HepG2 (cell line): ENCODE data around the gene SLC22A5. TPM values are rescaled to one million over a fixed set of nuclear protein-coding genes. Genes with fewer than 3 reads are reported as not detected.

Experiments
- ATAC-seq: fragments of 200-7000 bp; cut with Tn5 transposase; 3 replicates; pipeline ENCODE4 v1.9.1; 2020; ENCODE audit warnings: mild to moderate bottlenecking, moderate library complexity
- BruUV-seq: library from RNA; stranded (reverse); fragments of 400-500 nt; replicated peaks from 2 replicates; lab custom pipeline; 2021; lab: Mats Ljungman, UMichigan
- CTCF ChIA-PET: fragments of 300-600 bp; formaldehyde crosslinking; extraction: SDS; loops from one replicate; lab custom pipeline; 2021; ENCODE audit warnings: low total read pairs, inconsistent platforms, low intra/inter-chr PET ratio; lab: Yijun Ruan, JAX
- POLR2A ChIA-PET: fragments of 350-600 bp; sonication (Branson Sonifier 250); formaldehyde crosslinking; loops from one replicate; lab custom pipeline; 2020; ENCODE audit warnings: antibody characterized with exemption, inconsistent platforms; lab: Yijun Ruan, JAX
- DNase-seq: peaks from one replicate; pipeline ENCODE4 v3.0.0-alpha.2; 2015; ENCODE audit warnings: low spot score
- FAIRE-seq: peaks from 3 replicates; lab custom pipeline; 2011; peaks lifted over from hg19 to GRCh38; lab: Jason Lieb, UNC
- H2AFZ ChIP-seq: one replicate; pipeline ENCODE4 v1.6.1; 2011; ENCODE audit warnings: low read length, inconsistent platforms
- H3K27ac ChIP-seq: fragments of 300-600 bp; 3 replicates; pipeline ENCODE4 v1.8.0; 2011; ENCODE audit warnings: mixed run types, mild to moderate bottlenecking, mixed read lengths, low read length, inconsistent platforms; ENCODE audit not compliant: insufficient read depth; ENCODE audit errors: extremely low read length
- H3K27me3 ChIP-seq, 2 experiments: fragments of 200-600 bp in 1 of 2; 2 replicates in 1 of 2; 3 replicates in 1 of 2; pipeline versions ENCODE4 v1.6.0 to v1.8.0; 2011; ENCODE audit warnings: low read length in 2 of 2, mild to moderate bottlenecking in 2 of 2, moderate library complexity in 2 of 2, inconsistent platforms in 1 of 2; ENCODE audit not compliant: insufficient read depth in 2 of 2, control insufficient read depth in 1 of 2
- H3K36me3 ChIP-seq, 2 experiments: fragments of 200-600 bp in 1 of 2; replicated peaks in 1 of 2; 2 replicates in 1 of 2; 3 replicates in 1 of 2; pipeline versions ENCODE4 v1.5.1 to v1.8.0; 2011; ENCODE audit warnings: low read length in 2 of 2, inconsistent platforms in 1 of 2; ENCODE audit not compliant: insufficient read depth in 2 of 2, control insufficient read depth in 1 of 2
- H3K4me1 ChIP-seq: 2 replicates; pipeline ENCODE4 v1.5.1; 2012; ENCODE audit warnings: low read length, inconsistent platforms; ENCODE audit not compliant: insufficient read depth
- H3K4me2 ChIP-seq: 2 replicates; pipeline ENCODE4 v1.6.0; 2011; ENCODE audit warnings: low read depth, low read length, inconsistent platforms
- H3K4me3 ChIP-seq, 3 experiments: fragments of 200-600 bp in 1 of 3; sonication (generic), shearing (Covaris generic) in 1 of 3; replicated peaks in 1 of 3; 2 replicates each; pipeline ENCODE4 v1.5.1; 2011 to 2016; ENCODE audit warnings: low read length in 3 of 3, inconsistent platforms in 2 of 3, low read depth in 2 of 3, mild to moderate bottlenecking in 2 of 3, control low read depth in 1 of 3, mixed read lengths in 1 of 3; ENCODE audit not compliant: insufficient read depth in 1 of 3
- H3K79me2 ChIP-seq: one replicate; pipeline ENCODE4 v1.6.1; 2011; ENCODE audit warnings: low read length, inconsistent platforms; ENCODE audit not compliant: insufficient read depth
- H3K9ac ChIP-seq: 2 replicates; pipeline ENCODE4 v1.6.0; 2011; ENCODE audit warnings: mild to moderate bottlenecking, low read depth, low read length, inconsistent platforms; ENCODE audit not compliant: insufficient read depth
- H3K9me3 ChIP-seq: 2 replicates; pipeline ENCODE4 v1.5.1; 2012; ENCODE audit warnings: mild to moderate bottlenecking, low read length
- H4K20me1 ChIP-seq: 2 replicates; pipeline ENCODE4 v1.6.0; 2011; ENCODE audit warnings: inconsistent platforms, mild to moderate bottlenecking, low read length, moderate library complexity; ENCODE audit not compliant: insufficient read depth
- HNF4A ChIP-seq: sonication (generic); formaldehyde crosslinking; IDR thresholded peaks from 2 replicates; pipeline ENCODE4 v1.4.0; 2020; ENCODE audit warnings: missing genetic modification reagents
- KDM6A ChIP-seq: IDR thresholded peaks from 2 replicates; pipeline ENCODE4 v1.6.1; 2016; ENCODE audit warnings: low read depth
- TFE3 ChIP-seq: IDR thresholded peaks from 2 replicates; pipeline ENCODE4 v1.6.1; 2016
- ZBTB40 ChIP-seq, 2 experiments: fragments of 450-650 bp in 1 of 2; sonication (generic) in 1 of 2; formaldehyde crosslinking in 1 of 2; IDR thresholded peaks; 2 replicates each; pipeline versions ENCODE4 v1.6.1 to v1.8.0; 2016 to 2022; ENCODE audit warnings: antibody characterized with exemption in 1 of 2, mild to moderate bottlenecking in 1 of 2, missing genetic modification reagents in 1 of 2
- WGBS: methylation state at CpG from one replicate; pipeline ENCODE4 v1.1.6; 2017; ENCODE audit warnings: low lambda C conversion rate; 5-methylcytosine and 5-hydroxymethylcytosine counted together
- in situ Hi-C: cut with HindIII; loops from 2 replicates; pipeline ENCODE4 v1.10.0; 2017; ENCODE audit warnings: low pct_unique_long_range_greater_than_20kb; ENCODE audit not compliant: extremely low pct_ligation_motif_present
- intact Hi-C: fragments of 100-400 bp; cut with micrococcal nuclease; formaldehyde crosslinking; loops from one replicate; pipeline ENCODE4 v1.10.0; 2022; ENCODE audit not compliant: unreplicated experiment
- polyA plus RNA-seq, 8 experiments: library from polyadenylated mRNA; depleted of rRNA in 3 of 8; stranded (reverse) in 7 of 8; unstranded in 1 of 8; fragments of >200 nt; fragmentation: Illumina TruSeq in 4 of 8; extraction: Trizol in 4 of 8; gene quantifications; 2 replicates each; pipeline versions ENCODE4 v1.2.1 to v1.2.3, GENCODE V29; 2011 to 2016; ENCODE audit warnings: low read depth in 4 of 8, missing spikeins in 1 of 8, mixed read lengths in 1 of 8; ENCODE audit not compliant: insufficient read depth in 1 of 8
- total RNA-seq, 5 experiments: library from RNA; depleted of rRNA; stranded (reverse); fragments of >200 nt; fragmentation: Illumina TruSeq; extraction: Trizol; gene quantifications; 2 replicates each; pipeline ENCODE4 v1.2.3, GENCODE V29; 2016; ENCODE audit warnings: low read depth in 1 of 5

Gene SLC22A5
- total and polyA plus RNA-seq, 2 of the 13 experiments (the other 11 are each of a cell fraction or from before 2014, with no cell fraction given): 7.1 to 15.1 TPM

- intact Hi-C loops: no loop called here
- peaks cover 39% of the 10 kb centered on the region for H3K4me1 ChIP-seq
- BruUV-seq: no TSS peak
- ChIA-PET POLR2A (no interaction called here), CTCF (no interaction called here)
- H3K79me2 ChIP-seq: no peaks in the 10 kb centered on the region
- no peak overlapping the region for H2AFZ ChIP-seq
- no peak overlapping the region for H3K4me2 ChIP-seq
- no peak overlapping the region for H3K4me3 ChIP-seq
- no peaks in the 10 kb centered on the region for H3K9me3 ChIP-seq
- no peaks in the 10 kb centered on the region for H4K20me1 ChIP-seq
- DNase-seq (no peak), FAIRE-seq (no peak)
- H3K36me3 ChIP-seq: no peaks in the 10 kb centered on the region
- H3K27me3 ChIP-seq: no peaks in the 10 kb centered on the region; a peak in 1 of 5 replicates
- H3K27ac ChIP-seq: no peak overlapping the region
- TF ChIP-seq KDM6A: no peak
- peak; percentile 55 for TF ChIP-seq ZBTB40 (IDR thresholded peaks at IDR 0.05)
- TF ChIP-seq ZBTB40 (CRISPR knock-in tag; IDR thresholded peaks at IDR 0.05): peak; percentile 96
- TF ChIP-seq TFE3 (CRISPR knock-in tag): no peak
- TF ChIP-seq HNF4A (CRISPR knock-in tag): peak; percentile 14; the same call in 1 of the 2 replicates
- TF ChIP-seq, all 625 proteins: peak for 2
- WGBS: 38% methylated on average over 3 of the region's 3 CpGs
- no peak overlapping the region for H3K9ac ChIP-seq
- ATAC-seq: no peak
- in situ Hi-C loops: no loop called here
Measured at GRCh38 chr5:132407970-132408369, 38.5 kb downstream of the SLC22A5 start.
